IMR-90 (cell line): ENCODE results near the gene DICER1.

Experiments used
- CHD1 ChIP-seq: IDR thresholded peaks from 2 replicates; pipeline ENCODE4 v1.6.1; 2012; ENCODE audit warnings: low read depth, low read length, improper control_type of control experiment
- FOS ChIP-seq: fragments of 150-350 bp; IDR thresholded peaks from 2 replicates; pipeline ENCODE4 v1.6.1; 2016; ENCODE audit warnings: low read depth, low read length
- MAFK ChIP-seq: IDR thresholded peaks from 2 replicates; pipeline ENCODE4 v1.6.1; 2012; ENCODE audit warnings: low read depth, low read length, improper control_type of control experiment
- POLR2A ChIP-seq: IDR thresholded peaks from 2 replicates; pipeline ENCODE4 v1.6.1; 2012; ENCODE audit warnings: mild to moderate bottlenecking, low read depth, low read length
- SMC3 ChIP-seq: fragments of 150-350 bp; IDR thresholded peaks from 2 replicates; pipeline ENCODE4 v1.6.1; 2016; ENCODE audit warnings: low read depth, mild to moderate bottlenecking, antibody characterized with exemption, low read length, moderate library complexity
- TF ChIP-seq, protein P1 (sequence below): conservative IDR thresholded peaks from 2 replicates; pipeline ENCODE4 v1.5.1; 2012; ENCODE audit warnings: mild to moderate bottlenecking, low read depth, low read length, improper control_type of control experiment

DNA sequence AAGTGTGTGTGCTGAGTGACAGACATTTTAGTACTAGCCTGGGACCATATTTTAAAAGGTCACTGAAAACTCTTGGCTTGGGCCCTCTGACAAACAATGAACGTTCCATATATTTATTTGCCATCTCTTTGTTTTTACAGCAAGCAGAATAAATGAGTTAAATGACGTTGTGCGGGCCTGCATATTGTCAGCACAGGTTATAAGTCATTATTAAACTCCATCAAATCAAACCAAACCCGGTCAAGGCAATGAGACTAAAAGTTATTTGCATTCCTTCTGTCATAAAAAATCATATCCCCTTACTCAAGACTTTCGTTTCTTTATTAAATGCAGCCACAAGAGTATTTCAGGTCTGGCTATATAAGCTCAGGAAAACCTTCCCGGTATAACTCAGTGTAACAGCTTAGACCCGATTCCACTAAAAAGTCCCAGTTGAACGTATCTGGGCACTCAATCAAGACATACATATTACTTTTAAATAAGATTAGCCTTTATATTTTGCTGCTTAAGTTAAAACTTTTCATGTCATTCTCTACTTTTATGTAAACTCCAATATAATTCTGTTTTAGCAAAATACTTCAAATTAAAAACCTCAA lies 84.9 kb downstream of the DICER1 start:
- TF ChIP-seq, protein P1, sequence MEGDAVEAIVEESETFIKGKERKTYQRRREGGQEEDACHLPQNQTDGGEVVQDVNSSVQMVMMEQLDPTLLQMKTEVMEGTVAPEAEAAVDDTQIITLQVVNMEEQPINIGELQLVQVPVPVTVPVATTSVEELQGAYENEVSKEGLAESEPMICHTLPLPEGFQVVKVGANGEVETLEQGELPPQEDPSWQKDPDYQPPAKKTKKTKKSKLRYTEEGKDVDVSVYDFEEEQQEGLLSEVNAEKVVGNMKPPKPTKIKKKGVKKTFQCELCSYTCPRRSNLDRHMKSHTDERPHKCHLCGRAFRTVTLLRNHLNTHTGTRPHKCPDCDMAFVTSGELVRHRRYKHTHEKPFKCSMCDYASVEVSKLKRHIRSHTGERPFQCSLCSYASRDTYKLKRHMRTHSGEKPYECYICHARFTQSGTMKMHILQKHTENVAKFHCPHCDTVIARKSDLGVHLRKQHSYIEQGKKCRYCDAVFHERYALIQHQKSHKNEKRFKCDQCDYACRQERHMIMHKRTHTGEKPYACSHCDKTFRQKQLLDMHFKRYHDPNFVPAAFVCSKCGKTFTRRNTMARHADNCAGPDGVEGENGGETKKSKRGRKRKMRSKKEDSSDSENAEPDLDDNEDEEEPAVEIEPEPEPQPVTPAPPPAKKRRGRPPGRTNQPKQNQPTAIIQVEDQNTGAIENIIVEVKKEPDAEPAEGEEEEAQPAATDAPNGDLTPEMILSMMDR = no peak
- TF ChIP-seq POLR2A (no peak), SMC3 (no peak), FOS (no peak), MAFK (no peak), CHD1 (no peak)
